Measurements from ENCODE around the gene SETD1A. TPM values are rescaled to one million over a fixed set of nuclear protein-coding genes. Genes with fewer than 3 reads are reported as not detected.

Gene SETD1A
- total RNA-seq, 3 donors from 2014 or later, result 13.4 to 24.7 (median 13.7) TPM

DNA sequence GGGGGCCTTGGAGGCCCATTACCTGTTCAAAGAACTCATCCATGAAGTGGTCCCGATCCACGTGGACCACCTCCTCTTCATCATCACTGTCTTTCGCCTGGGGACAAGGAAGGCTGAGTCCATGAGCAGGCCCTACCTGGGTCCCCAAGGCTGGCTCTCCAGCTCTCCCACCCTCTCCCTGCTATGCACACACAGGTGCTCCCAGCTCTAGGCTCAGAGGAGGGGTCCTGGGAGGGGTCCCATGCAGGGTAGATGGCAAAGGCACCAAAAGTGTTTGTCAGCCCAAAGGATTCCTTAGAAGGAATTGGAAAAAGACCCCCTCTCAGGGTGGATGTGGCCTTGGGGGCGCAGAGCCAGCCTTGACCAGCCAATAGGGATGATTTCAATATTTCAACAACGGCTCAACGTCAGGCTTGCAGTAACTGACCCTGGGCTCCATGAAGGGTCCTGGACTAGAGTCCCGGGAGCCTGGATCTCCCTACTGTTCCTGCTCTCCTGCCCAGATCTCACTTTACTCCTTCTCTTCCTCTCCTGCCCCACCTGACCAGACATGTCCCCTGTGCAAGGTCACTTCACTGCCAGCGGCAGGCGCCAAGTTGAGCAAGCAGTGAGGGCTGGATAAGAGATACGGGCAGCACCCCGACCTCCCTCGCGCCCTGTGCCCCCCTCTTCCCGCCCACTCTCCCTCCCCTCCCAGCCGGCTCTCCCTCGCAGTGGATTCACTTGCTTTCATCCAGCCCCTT, 44.1 kb downstream of the SETD1A start:
- TF ChIP-seq, protein P1, sequence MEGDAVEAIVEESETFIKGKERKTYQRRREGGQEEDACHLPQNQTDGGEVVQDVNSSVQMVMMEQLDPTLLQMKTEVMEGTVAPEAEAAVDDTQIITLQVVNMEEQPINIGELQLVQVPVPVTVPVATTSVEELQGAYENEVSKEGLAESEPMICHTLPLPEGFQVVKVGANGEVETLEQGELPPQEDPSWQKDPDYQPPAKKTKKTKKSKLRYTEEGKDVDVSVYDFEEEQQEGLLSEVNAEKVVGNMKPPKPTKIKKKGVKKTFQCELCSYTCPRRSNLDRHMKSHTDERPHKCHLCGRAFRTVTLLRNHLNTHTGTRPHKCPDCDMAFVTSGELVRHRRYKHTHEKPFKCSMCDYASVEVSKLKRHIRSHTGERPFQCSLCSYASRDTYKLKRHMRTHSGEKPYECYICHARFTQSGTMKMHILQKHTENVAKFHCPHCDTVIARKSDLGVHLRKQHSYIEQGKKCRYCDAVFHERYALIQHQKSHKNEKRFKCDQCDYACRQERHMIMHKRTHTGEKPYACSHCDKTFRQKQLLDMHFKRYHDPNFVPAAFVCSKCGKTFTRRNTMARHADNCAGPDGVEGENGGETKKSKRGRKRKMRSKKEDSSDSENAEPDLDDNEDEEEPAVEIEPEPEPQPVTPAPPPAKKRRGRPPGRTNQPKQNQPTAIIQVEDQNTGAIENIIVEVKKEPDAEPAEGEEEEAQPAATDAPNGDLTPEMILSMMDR (IDR thresholded peaks at IDR 0.05), result no peak
- intact Hi-C loops (cut with DNase I, micrococcal nuclease), result no loop called here
- ATAC-seq, result no peak
- Histone ChIP-seq H3K9me3 (no peaks in the 10 kb centered on the region), H3K4me1 (ENCODE audit: low read depth) (peaks cover 2% of the 10 kb centered on the region), H3K36me3 (ENCODE audit: low read depth) (no peaks in the 10 kb centered on the region), H3K4me3 (no peak overlapping the region)
- DNase-seq, result no peak

DNA sequence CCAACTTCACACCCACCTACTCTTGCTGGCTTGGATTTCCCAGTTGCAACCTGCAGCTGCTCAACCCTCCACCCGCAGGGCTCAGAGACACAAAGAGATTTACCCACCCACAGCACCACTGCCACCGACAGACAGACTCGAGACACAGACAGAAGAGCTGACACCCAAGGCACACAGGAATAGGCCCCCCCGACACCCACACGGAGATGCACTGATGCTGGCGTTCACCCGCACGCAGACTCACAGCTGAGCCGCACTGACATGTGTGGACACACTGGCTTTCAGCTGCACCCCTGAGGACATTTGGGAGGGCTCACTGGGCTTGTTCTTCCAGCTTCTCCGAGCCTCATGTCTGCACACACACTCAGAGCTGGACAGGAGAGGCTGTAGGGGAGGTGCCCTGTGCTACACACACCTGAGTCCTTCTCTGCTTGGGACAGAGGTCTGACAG, 44.7 kb downstream of the SETD1A start:
- DNase-seq, result no peak
- no peak overlapping the region for H3K4me3 ChIP-seq
- no peaks in the 10 kb centered on the region for H3K9me3 ChIP-seq
- H3K4me1 ChIP-seq (ENCODE audit: low read depth), result no peaks in the 10 kb centered on the region
- H3K36me3 ChIP-seq (ENCODE audit: low read depth), result no peaks in the 10 kb centered on the region
- ATAC-seq, result no peak
- intact Hi-C loops (cut with DNase I, micrococcal nuclease), result no loop called here
- TF ChIP-seq, protein P1 (IDR thresholded peaks at IDR 0.05), result no peak

- DNase-seq (no peak), ATAC-seq (no peak)
- Histone ChIP-seq H3K4me3 (no peak overlapping the region), H3K4me1 (ENCODE audit: low read depth) (no peaks in the 10 kb centered on the region), H3K9me3 (no peaks in the 10 kb centered on the region), H3K36me3 (ENCODE audit: low read depth) (no peaks in the 10 kb centered on the region)
- TF ChIP-seq, protein P1 (IDR thresholded peaks at IDR 0.05), result no peak
- intact Hi-C loops (cut with DNase I, micrococcal nuclease), result no loop called here
These were observed 45.3 kb downstream of the SETD1A start for GRCh38 chr16:31002862-31003341.

GRCh38 chr16:31003744-31004143, 46.2 kb downstream of the SETD1A start:
- no peaks in the 10 kb centered on the region for H3K4me1 ChIP-seq (ENCODE audit: low read depth)
- intact Hi-C loops (cut with DNase I, micrococcal nuclease), result no loop called here
- DNase-seq (no peak), ATAC-seq (no peak)
- no peaks in the 10 kb centered on the region for H3K36me3 ChIP-seq (ENCODE audit: low read depth)
- TF ChIP-seq, protein P1 (IDR thresholded peaks at IDR 0.05), result no peak
- no peak overlapping the region for H3K4me3 ChIP-seq
- no peaks in the 10 kb centered on the region for H3K9me3 ChIP-seq

- Histone ChIP-seq H3K4me3 (no peak overlapping the region), H3K9me3 (no peaks in the 10 kb centered on the region), H3K4me1 (ENCODE audit: low read depth) (no peaks in the 10 kb centered on the region), H3K36me3 (ENCODE audit: low read depth) (no peaks in the 10 kb centered on the region)
- TF ChIP-seq, protein P1 (IDR thresholded peaks at IDR 0.05), result no peak
- intact Hi-C loops (cut with DNase I, micrococcal nuclease), result no loop called here
- DNase-seq (no peak), ATAC-seq (no peak)
These were observed 47.1 kb downstream of the SETD1A start for GRCh38 chr16:31004658-31005057.
